OCI-LY3 (cell line): Measurements from ENCODE around the gene PLEKHG3.
A peak's percentile ranks its signal among the peaks of the same experiment; 100 is the strongest.
"Not testable (repeated sequence)": the region's sequence is repeated elsewhere in the genome, so short reads cannot be mapped to it uniquely, and the experiment has no call there.

ENCODE experiments used
- H2AFZ ChIP-seq: fragments of 200-600, 300-600 bp; shearing (Covaris generic); 2 replicates; pipeline ENCODE4 v1.6.0; 2014; ENCODE audit warnings: antibody characterized with exemption, low read depth, low read length
- H3K27ac ChIP-seq: fragments of 200-600, 300-600 bp; sonication (generic); 2 replicates; pipeline ENCODE4 v1.5.1; 2014; ENCODE audit warnings: mild to moderate bottlenecking, low read length, moderate library complexity, mixed read lengths
- H3K27me3 ChIP-seq: fragments of 200-600, 300-600 bp; sonication (generic); 2 replicates; pipeline ENCODE4 v1.6.1; 2014; ENCODE audit warnings: low read depth, low read length, mixed read lengths
- H3K36me3 ChIP-seq: fragments of 200-600, 300-600 bp; sonication (generic); replicated peaks from 2 replicates; pipeline ENCODE3; 2014; ENCODE audit warnings: low read depth, low read length, mixed read lengths
- H3K4me1 ChIP-seq: fragments of 300-600, 200-600 bp; sonication (generic); 2 replicates; pipeline ENCODE4 v1.6.1; 2014; ENCODE audit warnings: low read length, mixed read lengths
- H3K4me2 ChIP-seq: fragments of 200-600, 300-600 bp; sonication (generic); 2 replicates; pipeline ENCODE4 v1.6.1; 2014; ENCODE audit warnings: low read length, mixed read lengths
- H3K4me3 ChIP-seq: fragments of 300-600, 200-600 bp; sonication (generic); 2 replicates; pipeline ENCODE4 v1.5.1; 2014; ENCODE audit warnings: antibody characterized with exemption, mild to moderate bottlenecking, low read length, moderate library complexity
- H3K79me2 ChIP-seq: fragments of 300-600, 200-600 bp; shearing (Covaris generic); 2 replicates; pipeline ENCODE4 v1.6.1; 2014; ENCODE audit warnings: mild to moderate bottlenecking, low read length, mixed read lengths
- H3K9ac ChIP-seq: fragments of 300-600, 200-600 bp; shearing (Covaris generic); 2 replicates; pipeline ENCODE4 v1.6.0; 2014; ENCODE audit warnings: mild to moderate bottlenecking, low read length, moderate library complexity
- H3K9me3 ChIP-seq: fragments of 200-600, 300-600 bp; shearing (Covaris generic); 2 replicates; pipeline ENCODE4 v1.6.1; 2014; ENCODE audit warnings: low read length, mixed read lengths; ENCODE audit not compliant: insufficient read depth
- H4K20me1 ChIP-seq: fragments of 200-600, 300-600 bp; sonication (generic); 2 replicates; pipeline ENCODE4 v1.6.1; 2016; ENCODE audit warnings: low read length, mixed read lengths; ENCODE audit not compliant: insufficient read depth
- CTCF ChIP-seq: fragments of 200-600, 300-600 bp; sonication (generic); IDR thresholded peaks from 2 replicates; pipeline ENCODE4 v1.5.1; 2014; ENCODE audit warnings: antibody characterized with exemption, low read length, low read depth
- EZH2phosphoT487 ChIP-seq: fragments of 200-600 bp; shearing (Covaris generic); IDR thresholded peaks from 2 replicates; pipeline ENCODE4 v1.6.1; 2018; ENCODE audit warnings: antibody characterized with exemption, mixed run types, low read depth

Gene PLEKHG3

GRCh38 chr14:64704143-64704742 is at the start of gene PLEKHG3:
TSS of gene PLEKHG3 (plus strand) at chr14:64704424. CDS start at chr14:64727632, 23,208 bp downstream.
- H3K4me3 ChIP-seq = no peak within 1 kb of the TSS
- H3K27ac ChIP-seq = no peak within 1 kb of the TSS
- H3K9ac ChIP-seq = no peak within 1 kb of the TSS
- no peak within 1 kb of the TSS for H2AFZ ChIP-seq
- no peaks in the 10 kb centered on the region for H3K79me2 ChIP-seq
- H3K27me3 ChIP-seq = peaks cover 17% of the 10 kb centered on the region
- H3K4me1 ChIP-seq = peaks cover 4% of the 10 kb centered on the region
- H3K36me3 ChIP-seq = no peaks in the 10 kb centered on the region
- H3K4me2 ChIP-seq = no peak within 1 kb of the TSS
- H3K9me3 ChIP-seq = no peaks in the 10 kb centered on the region
- TF ChIP-seq CTCF (no peak), EZH2phosphoT487 (no peak)
- no peaks in the 10 kb centered on the region for H4K20me1 ChIP-seq

DNA sequence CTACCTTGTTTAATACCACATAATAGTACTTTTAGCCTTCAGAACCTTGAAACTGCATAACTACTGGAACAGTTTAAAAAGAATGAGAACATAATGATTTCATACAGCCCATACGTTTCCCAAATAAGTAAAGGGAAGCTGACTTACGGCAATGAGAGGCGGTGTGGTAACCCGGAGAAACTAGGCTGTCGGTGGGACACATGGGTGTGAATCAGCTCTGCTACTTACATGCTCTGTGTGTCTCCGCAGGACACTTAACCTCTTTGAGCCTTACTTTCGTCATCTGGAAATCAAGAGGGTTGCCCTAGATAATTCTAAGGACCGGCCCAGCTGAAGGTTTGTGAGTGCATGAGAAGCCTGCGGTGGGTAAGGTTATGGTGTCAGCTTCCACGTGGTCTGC is 49.3 kb upstream of the PLEKHG3 start:
- no peak overlapping the region for H3K27ac ChIP-seq
- H2AFZ ChIP-seq = no peak overlapping the region
- H3K4me2 ChIP-seq = peak overlapping the region; percentile 63; the same call in 1 of the 2 replicates
- H3K79me2 ChIP-seq = no peaks in the 10 kb centered on the region
- TF ChIP-seq CTCF = no peak
- TF ChIP-seq EZH2phosphoT487 = no peak
- H3K36me3 ChIP-seq = no peaks in the 10 kb centered on the region
- no peaks in the 10 kb centered on the region for H4K20me1 ChIP-seq
- H3K9ac ChIP-seq = no peak overlapping the region
- H3K4me1 ChIP-seq = peaks cover 14% of the 10 kb centered on the region
- no peak overlapping the region for H3K4me3 ChIP-seq
- H3K9me3 ChIP-seq = no peaks in the 10 kb centered on the region
- H3K27me3 ChIP-seq = peaks cover 6% of the 10 kb centered on the region

DNA sequence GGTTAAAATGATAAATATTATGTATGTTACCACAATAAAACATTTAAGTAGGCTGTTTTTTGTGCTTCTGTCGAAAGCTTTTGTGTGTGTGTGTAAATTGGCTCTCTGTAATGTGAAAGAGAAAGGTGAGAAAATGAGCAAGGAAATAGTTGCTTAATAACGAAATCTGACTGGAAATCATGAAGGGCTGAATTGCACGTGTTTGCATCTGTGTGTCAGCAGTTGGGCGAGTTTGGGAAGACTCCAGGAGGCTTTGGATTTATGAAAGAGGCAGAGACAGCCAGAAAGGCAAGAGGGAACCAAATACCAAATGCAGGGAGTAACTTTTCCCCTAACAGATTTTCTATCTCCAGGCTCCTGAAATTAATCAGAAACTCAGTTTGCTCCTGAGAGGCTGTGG is 47.2 kb upstream of the PLEKHG3 start:
- H3K27me3 ChIP-seq = peaks cover 16% of the 10 kb centered on the region
- H3K4me3 ChIP-seq = no peak overlapping the region
- H3K79me2 ChIP-seq = no peaks in the 10 kb centered on the region
- H4K20me1 ChIP-seq = no peaks in the 10 kb centered on the region
- no peaks in the 10 kb centered on the region for H3K36me3 ChIP-seq
- no peak overlapping the region for H3K4me2 ChIP-seq
- H3K9me3 ChIP-seq = no peaks in the 10 kb centered on the region
- no peak overlapping the region for H2AFZ ChIP-seq
- no peak overlapping the region for H3K9ac ChIP-seq
- no peak overlapping the region for H3K27ac ChIP-seq
- H3K4me1 ChIP-seq = peaks cover 19% of the 10 kb centered on the region
- TF ChIP-seq EZH2phosphoT487 = no peak
- TF ChIP-seq CTCF = no peak

DNA sequence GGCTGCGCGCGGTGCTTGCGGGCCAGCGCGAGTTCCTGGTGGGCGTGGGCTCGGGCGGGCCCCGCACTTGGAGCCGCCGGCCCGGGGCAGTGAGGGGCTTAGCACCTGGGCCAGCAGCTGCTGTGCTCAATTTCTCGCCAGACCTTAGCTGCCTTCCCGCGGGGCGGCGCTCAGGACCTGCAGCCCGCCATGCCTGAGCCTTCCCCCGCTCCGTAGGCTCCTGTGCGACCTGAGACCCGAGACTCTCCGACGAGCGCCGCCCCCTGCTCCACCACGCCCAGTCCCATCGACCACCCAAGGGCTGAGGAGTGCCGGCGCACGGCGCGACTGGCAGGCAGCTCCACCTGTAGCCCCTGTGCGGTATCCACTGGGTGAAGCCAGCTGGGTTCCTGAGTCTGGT is 46.0 kb upstream of the PLEKHG3 start:
- no peak overlapping the region for H3K4me3 ChIP-seq
- no peaks in the 10 kb centered on the region for H3K36me3 ChIP-seq
- no peak overlapping the region for H3K27ac ChIP-seq
- H3K4me1 ChIP-seq = peaks cover 19% of the 10 kb centered on the region
- H3K9ac ChIP-seq = no peak overlapping the region
- H3K4me2 ChIP-seq = no peak overlapping the region
- no peaks in the 10 kb centered on the region for H3K9me3 ChIP-seq
- H3K79me2 ChIP-seq = no peaks in the 10 kb centered on the region
- no peak overlapping the region for H2AFZ ChIP-seq
- peaks cover 16% of the 10 kb centered on the region for H3K27me3 ChIP-seq
- no peak for TF ChIP-seq CTCF
- TF ChIP-seq EZH2phosphoT487 = no peak
- H4K20me1 ChIP-seq = no peaks in the 10 kb centered on the region

DNA sequence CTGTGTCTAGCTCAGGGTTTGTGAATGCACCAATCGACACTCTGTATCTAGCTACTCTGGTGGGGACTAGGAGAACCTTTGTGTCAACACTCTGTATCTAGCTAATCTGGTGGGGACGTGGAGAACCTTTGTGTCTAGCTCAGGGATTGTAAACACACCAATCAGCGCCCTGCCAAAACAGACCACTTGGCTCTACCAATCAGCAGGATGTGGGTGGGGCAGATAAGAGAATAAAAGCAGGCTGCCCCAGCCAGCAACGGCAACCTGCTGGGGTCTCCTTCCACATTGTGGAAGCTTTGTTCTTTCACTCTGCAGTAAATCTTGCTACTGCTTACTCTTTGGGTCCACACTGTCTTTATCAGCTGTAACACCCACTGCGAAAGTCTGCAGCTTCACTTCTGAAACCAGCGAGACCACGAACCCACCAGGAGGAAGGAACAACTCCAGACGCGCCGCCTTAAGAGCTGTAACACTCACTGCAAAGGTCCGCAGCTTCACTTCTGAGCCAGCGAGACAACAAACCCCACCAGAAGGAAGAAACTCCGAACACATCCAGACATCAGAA is 45.4 kb upstream of the PLEKHG3 start:
- not testable (repeated sequence) for H3K27ac ChIP-seq, H3K79me2 ChIP-seq, H3K36me3 ChIP-seq, H3K9me3 ChIP-seq, H2AFZ ChIP-seq, H3K4me3 ChIP-seq, H3K4me2 ChIP-seq, H3K9ac ChIP-seq, H4K20me1 ChIP-seq
- Histone ChIP-seq H3K27me3 (peaks cover 16% of the 10 kb centered on the region), H3K4me1 (peaks cover 16% of the 10 kb centered on the region)
